PC-3 (cell line): Measurements from ENCODE around the gene ZNF438. TPM values are rescaled to one million over a fixed set of nuclear protein-coding genes. Genes with fewer than 3 reads are reported as not detected.

Source experiments
- ATAC-seq: fragments of 200-7000 bp; cut with Tn5 transposase; 2 replicates; pipeline ENCODE4 v1.9.1; 2020; ENCODE audit warnings: mild to moderate bottlenecking, moderate library complexity
- BruUV-seq: library from RNA; stranded (reverse); fragments of 400-500 nt; replicated peaks from 2 replicates; lab custom pipeline; 2021; lab: Mats Ljungman, UMichigan
- CTCF ChIA-PET: fragments of 300-600 bp; sonication (Branson Sonifier 250); formaldehyde crosslinking; loops from one replicate; lab custom pipeline; 2022; ENCODE audit warnings: antibody characterized with exemption; lab: Charles Lee
- POLR2A ChIA-PET: fragments of 300-600 bp; sonication (Branson Sonifier 250); formaldehyde crosslinking; loops from one replicate; lab custom pipeline; 2022; ENCODE audit warnings: antibody characterized with exemption; ENCODE audit not compliant: unreplicated experiment; lab: Charles Lee
- DNase-seq: peaks from one replicate; pipeline ENCODE4 v3.0.0-alpha.2; 2015
- H2AFZ ChIP-seq: fragments of 300-600 bp; sonication (generic); 2 replicates; pipeline ENCODE4 v1.6.0; 2016; ENCODE audit warnings: antibody characterized with exemption, low read length
- H3F3A ChIP-seq: fragments of 300-600 bp; sonication (generic); one replicate; pipeline ENCODE4 v1.6.0; 2017; ENCODE audit warnings: antibody characterized with exemption, low read length, control low read depth, mild to moderate bottlenecking; ENCODE audit not compliant: unreplicated experiment
- H3K27ac ChIP-seq: fragments of 300-600 bp; sonication (generic); 2 replicates; pipeline ENCODE4 v1.5.1; 2016; ENCODE audit warnings: mild to moderate bottlenecking, low read length
- H3K27me3 ChIP-seq: fragments of 300-600 bp; sonication (generic); 2 replicates; pipeline ENCODE4 v1.6.1; 2016; ENCODE audit warnings: low read length, mixed read lengths
- H3K36me3 ChIP-seq: fragments of 300-600 bp; sonication (generic); 2 replicates; pipeline ENCODE4 v1.6.1; 2016; ENCODE audit warnings: low read depth, mixed run types, low read length, mixed read lengths
- H3K4me1 ChIP-seq: fragments of 300-600 bp; sonication (generic); 2 replicates; pipeline ENCODE4 v1.5.1; 2016; ENCODE audit warnings: low read length; ENCODE audit not compliant: insufficient read depth
- H3K4me2 ChIP-seq: fragments of 300-600 bp; sonication (generic); 2 replicates; pipeline ENCODE4 v1.6.0; 2016; ENCODE audit warnings: low read length
- H3K4me3 ChIP-seq: fragments of 300-600 bp; sonication (generic); 2 replicates; pipeline ENCODE4 v1.5.1; 2016; ENCODE audit warnings: mild to moderate bottlenecking, low read length, mixed read lengths
- H3K79me2 ChIP-seq: fragments of 300-600 bp; sonication (generic); 2 replicates; pipeline ENCODE4 v1.6.1; 2017; ENCODE audit warnings: low read length, mixed read lengths
- H3K9ac ChIP-seq: fragments of 300-600 bp; sonication (generic); 2 replicates; pipeline ENCODE4 v1.6.0; 2016; ENCODE audit warnings: mild to moderate bottlenecking, low read length
- H3K9me2 ChIP-seq: fragments of 300-600 bp; sonication (generic); replicated peaks from 2 replicates; pipeline ENCODE4 v1.6.1; 2016; ENCODE audit warnings: mixed run types, low read length, mixed read lengths
- H3K9me3 ChIP-seq: fragments of 300-600 bp; sonication (generic); 2 replicates; pipeline ENCODE4 v1.6.1; 2016; ENCODE audit warnings: low read length, mixed read lengths
- H4K20me1 ChIP-seq: fragments of 300-600 bp; sonication (generic); 2 replicates; pipeline ENCODE4 v1.6.1; 2016; ENCODE audit warnings: low read length, mixed read lengths
- CTCF ChIP-seq: fragments of 300-600 bp; sonication (generic); conservative IDR thresholded peaks from 2 replicates; pipeline ENCODE4 v1.5.1; 2017; ENCODE audit warnings: antibody characterized with exemption, low read depth, mild to moderate bottlenecking, low read length
- EZH2 ChIP-seq: fragments of 300-600 bp; sonication (generic); IDR thresholded peaks from one replicate; pipeline ENCODE4 v1.6.1; 2017; ENCODE audit warnings: antibody characterized with exemption, mild to moderate bottlenecking, low read length; ENCODE audit not compliant: unreplicated experiment
- EZH2phosphoT487 ChIP-seq: fragments of 300-600 bp; sonication (generic); IDR thresholded peaks from 2 replicates; pipeline ENCODE4 v1.6.1; 2018; ENCODE audit warnings: mild to moderate bottlenecking, antibody characterized with exemption, low read length, borderline replicate concordance
- intact Hi-C: fragments of 100-400 bp; cut with micrococcal nuclease; formaldehyde crosslinking; loops from 2 replicates; pipeline ENCODE4 v1.9.0; 2023
- total RNA-seq: library from RNA; depleted of rRNA; stranded (reverse); fragments of >200 nt; gene quantifications from 2 replicates; pipeline ENCODE4 v1.2.3, GENCODE V29; 2014

The ZNF438 gene
- total RNA-seq, 1 experiment from 2014 or later = 0.98 TPM

GRCh38 chr10:30883751-30884150 is 147.9 kb downstream of the ZNF438 start:
- CTCF ChIA-PET = no interaction called here
- Histone ChIP-seq H2AFZ (no peak overlapping the region), H3K9me2 (no peaks in the 10 kb centered on the region), H3K36me3 (no peaks in the 10 kb centered on the region), H3K9me3 (no peaks in the 10 kb centered on the region), H3K79me2 (no peaks in the 10 kb centered on the region), H3K4me2 (no peak overlapping the region), H3K27ac (no peak overlapping the region), H3F3A (no peaks in the 10 kb centered on the region), H3K4me3 (no peak overlapping the region), H4K20me1 (no peaks in the 10 kb centered on the region), H3K27me3 (no peaks in the 10 kb centered on the region), H3K9ac (no peak overlapping the region), H3K4me1 (no peaks in the 10 kb centered on the region)
- DNase-seq (no peak), ATAC-seq (no peak)
- intact Hi-C loops = no loop called here
- no TSS peak for BruUV-seq
- POLR2A ChIA-PET = no interaction called here
- TF ChIP-seq EZH2 = no peak
- TF ChIP-seq EZH2phosphoT487 = no peak
- no peak for TF ChIP-seq CTCF

GRCh38 chr10:30883116-30883515 is 148.5 kb downstream of the ZNF438 start:
- ATAC-seq (no peak), DNase-seq (no peak)
- Histone ChIP-seq H3K4me3 (no peak overlapping the region), H3K36me3 (no peaks in the 10 kb centered on the region), H3F3A (no peaks in the 10 kb centered on the region), H3K9me3 (no peaks in the 10 kb centered on the region), H3K4me1 (no peaks in the 10 kb centered on the region), H3K27me3 (no peaks in the 10 kb centered on the region), H3K27ac (no peak overlapping the region), H3K4me2 (no peak overlapping the region), H3K79me2 (no peaks in the 10 kb centered on the region), H4K20me1 (no peaks in the 10 kb centered on the region), H3K9ac (no peak overlapping the region), H3K9me2 (no peaks in the 10 kb centered on the region), H2AFZ (no peak overlapping the region)
- no peak for TF ChIP-seq CTCF
- no peak for TF ChIP-seq EZH2phosphoT487
- no peak for TF ChIP-seq EZH2
- intact Hi-C loops = no loop called here
- ChIA-PET POLR2A (no interaction called here), CTCF (no interaction called here)
- BruUV-seq = no TSS peak

DNA sequence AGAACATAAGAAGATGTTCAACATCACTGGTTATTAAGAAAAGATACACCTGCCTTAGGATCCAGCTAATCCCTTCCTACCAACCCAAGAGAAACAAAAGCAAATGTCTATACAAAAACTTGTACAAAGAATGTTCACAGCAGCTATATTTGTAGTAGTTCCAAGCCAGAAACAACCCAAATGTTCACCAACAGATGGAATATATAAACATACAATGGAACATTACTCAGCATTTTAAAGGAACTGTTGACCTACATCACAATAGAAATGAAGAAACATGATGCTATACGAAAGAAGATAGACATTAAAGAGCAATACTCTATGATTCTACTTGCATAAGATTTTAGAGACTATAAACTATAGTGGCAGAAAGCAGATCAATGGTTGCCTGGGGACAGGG is 149.4 kb downstream of the ZNF438 start:
- no peak for TF ChIP-seq CTCF
- no peak for TF ChIP-seq EZH2
- no peak for TF ChIP-seq EZH2phosphoT487
- ChIA-PET POLR2A (no interaction called here), CTCF (no interaction called here)
- Histone ChIP-seq H3K27me3 (no peaks in the 10 kb centered on the region), H3K4me1 (no peaks in the 10 kb centered on the region), H3K4me2 (no peak overlapping the region), H3K27ac (no peak overlapping the region), H3K79me2 (no peaks in the 10 kb centered on the region), H3K9me3 (no peaks in the 10 kb centered on the region), H3F3A (no peaks in the 10 kb centered on the region), H3K9ac (no peak overlapping the region), H2AFZ (no peak overlapping the region), H3K36me3 (no peaks in the 10 kb centered on the region), H3K4me3 (no peak overlapping the region), H4K20me1 (no peaks in the 10 kb centered on the region), H3K9me2 (no peaks in the 10 kb centered on the region)
- ATAC-seq (no peak), DNase-seq (no peak)
- no TSS peak for BruUV-seq
- intact Hi-C loops = no loop called here
